Left ventricle myocardium inferior (tissue), 1 donor: ENCODE results near the gene SLC10A2. TPM values are rescaled to one million over a fixed set of nuclear protein-coding genes. Genes with fewer than 3 reads are reported as not detected.

ENCODE experiments used
- DNase-seq: peaks from one replicate; pipeline ENCODE4 v3.0.0-alpha.2; 2020
- H3K27ac ChIP-seq: fragments of 200-600 bp; replicated peaks from 2 replicates; pipeline ENCODE4 v1.8.0; 2021
- H3K27me3 ChIP-seq: fragments of 200-600 bp; 2 replicates; pipeline ENCODE4 v1.8.0; 2021; ENCODE audit warnings: low read depth
- H3K36me3 ChIP-seq: fragments of 200-600 bp; 2 replicates; pipeline ENCODE4 v1.8.0; 2021
- H3K4me1 ChIP-seq: fragments of 200-600 bp; 2 replicates; pipeline ENCODE4 v1.8.0; 2021
- H3K4me3 ChIP-seq: fragments of 200-600 bp; 2 replicates; pipeline ENCODE4 v1.8.0; 2021; ENCODE audit warnings: mild to moderate bottlenecking, moderate library complexity
- H3K9me3 ChIP-seq: fragments of 200-600 bp; replicated peaks from 2 replicates; pipeline ENCODE4 v1.8.0; 2021
- CTCF ChIP-seq: fragments of 200-600 bp; IDR thresholded peaks from 2 replicates; pipeline ENCODE4 v1.8.0; 2021; ENCODE audit warnings: antibody characterized with exemption, mild to moderate bottlenecking, borderline replicate concordance
- intact Hi-C: fragments of 100-400 bp; cut with micrococcal nuclease; formaldehyde crosslinking; loops from one replicate; pipeline ENCODE4 v1.11.0; 2022
- total RNA-seq: library from RNA; stranded (reverse); fragmentation: NEBNext Ultra II Directional; extraction: Animal tissue kit (Norgen Biotek cat#: 25700); gene quantifications from one replicate; pipeline ENCODE4 v1.2.1, GENCODE V29; 2021
- donor health status: DM: no; HTN: yes; CAD: no; lungs with severe emphysema.

The SLC10A2 gene
- total RNA-seq, 1 donor from 2014 or later, result not detected

GRCh38 chr13:103012646-103013045, 53.6 kb downstream of the SLC10A2 start:
- H3K4me3 ChIP-seq, result no peak overlapping the region
- H3K36me3 ChIP-seq, result no peaks in the 10 kb centered on the region
- H3K27me3 ChIP-seq, result no peaks in the 10 kb centered on the region
- no peak for TF ChIP-seq CTCF
- intact Hi-C loops, result no loop called here
- no peaks in the 10 kb centered on the region for H3K9me3 ChIP-seq
- peaks cover 1% of the 10 kb centered on the region for H3K4me1 ChIP-seq
- no peak overlapping the region for H3K27ac ChIP-seq
- DNase-seq, result no peak

- no peak for TF ChIP-seq CTCF
- no peaks in the 10 kb centered on the region for H3K9me3 ChIP-seq
- peaks cover 22% of the 10 kb centered on the region for H3K4me1 ChIP-seq
- H3K4me3 ChIP-seq, result no peak overlapping the region
- no peak overlapping the region for H3K27ac ChIP-seq
- no peak for DNase-seq
- H3K36me3 ChIP-seq, result no peaks in the 10 kb centered on the region
- intact Hi-C loops, result no loop called here
- H3K27me3 ChIP-seq, result no peaks in the 10 kb centered on the region
Observed at GRCh38 chr13:103009051-103009840, 57.0 kb downstream of the SLC10A2 start.

- Histone ChIP-seq H3K27me3 (no peaks in the 10 kb centered on the region), H3K36me3 (no peaks in the 10 kb centered on the region), H3K27ac (peak overlapping the region; percentile 43), H3K4me1 (peaks cover 23% of the 10 kb centered on the region), H3K9me3 (no peaks in the 10 kb centered on the region), H3K4me3 (no peak overlapping the region)
- intact Hi-C loops, result no loop called here
- no peak for TF ChIP-seq CTCF
- DNase-seq, result no peak
Observed at GRCh38 chr13:103007427-103007762, 58.8 kb downstream of the SLC10A2 start.

- intact Hi-C loops, result no loop called here
- DNase-seq, result no peak
- Histone ChIP-seq H3K9me3 (no peaks in the 10 kb centered on the region), H3K27me3 (no peaks in the 10 kb centered on the region), H3K27ac (peak overlapping the region; percentile 43), H3K36me3 (no peaks in the 10 kb centered on the region), H3K4me3 (no peak overlapping the region), H3K4me1 (peaks cover 23% of the 10 kb centered on the region)
- no peak for TF ChIP-seq CTCF
Observed at GRCh38 chr13:103006641-103007426, 59.4 kb downstream of the SLC10A2 start.

GRCh38 chr13:103004661-103005345, 61.4 kb downstream of the SLC10A2 start:
- no peak for DNase-seq
- Histone ChIP-seq H3K27ac (peak overlapping the region; percentile 32), H3K4me1 (peaks cover 23% of the 10 kb centered on the region)

More at GRCh38 chr13:103004661-103005345, 61.4 kb downstream of the SLC10A2 start:
- no peaks in the 10 kb centered on the region for H3K9me3 ChIP-seq
- no peak for TF ChIP-seq CTCF
- no peak overlapping the region for H3K4me3 ChIP-seq
- H3K36me3 ChIP-seq, result no peaks in the 10 kb centered on the region
- no peaks in the 10 kb centered on the region for H3K27me3 ChIP-seq
- intact Hi-C loops, result no loop called here
